Sigmoid colon (tissue), 4 donors: ENCODE measurements around the gene NRXN2.

ENCODE experiments used
- EP300 ChIP-seq, 4 donors: sonication (generic); formaldehyde crosslinking; IDR thresholded peaks; one replicate each; pipeline ENCODE4 v1.6.1; 2017; ENCODE audit warnings: antibody characterized with exemption in 4 of 4
- POLR2A ChIP-seq, 2 donors: fragments of 450-650 bp; IDR thresholded peaks; one replicate each; pipeline ENCODE4 v1.6.1; 2016; ENCODE audit warnings: antibody characterized with exemption in 2 of 2, mild to moderate bottlenecking in 2 of 2, moderate library complexity in 2 of 2
- POLR2AphosphoS5 ChIP-seq, 4 donors: sonication (generic); formaldehyde crosslinking; IDR thresholded peaks; one replicate each; pipeline ENCODE4 v1.6.1; 2017; ENCODE audit warnings: antibody characterized with exemption in 4 of 4
- TF ChIP-seq, protein P1 (sequence below), 4 experiments: fragments of 450-650 bp in 3 of 4; fragments of 200-600 bp in 1 of 4; IDR thresholded peaks; one replicate each; pipeline ENCODE4 v1.5.1; 2016 to 2019; ENCODE audit warnings: antibody characterized with exemption in 4 of 4, mild to moderate bottlenecking in 3 of 4, moderate library complexity in 2 of 4

DNA sequence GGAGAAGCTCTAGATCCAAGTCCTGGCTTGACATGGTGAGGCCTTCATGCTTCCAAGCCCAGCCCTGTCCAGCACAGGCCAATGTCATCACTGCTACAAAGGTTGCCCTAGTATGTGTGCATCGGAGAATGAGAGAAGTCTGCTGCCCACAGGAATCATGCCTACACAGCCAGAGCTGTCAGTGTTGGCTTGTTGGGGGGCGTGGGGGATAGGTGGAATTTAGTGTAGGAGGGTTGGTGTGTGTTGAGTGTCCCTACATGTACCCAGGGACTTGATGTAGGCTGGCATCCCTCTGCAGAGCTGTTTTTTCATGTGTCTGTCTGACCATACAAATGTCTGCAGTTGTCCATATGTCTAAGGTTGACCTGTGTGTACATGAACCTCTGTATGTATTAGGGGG, 94.4 kb downstream of the NRXN2 start:
- TF ChIP-seq POLR2A (IDR thresholded peaks at IDR 0.05) = no peak
- no peak for TF ChIP-seq EP300 (IDR thresholded peaks at IDR 0.05)
- TF ChIP-seq, protein P1, sequence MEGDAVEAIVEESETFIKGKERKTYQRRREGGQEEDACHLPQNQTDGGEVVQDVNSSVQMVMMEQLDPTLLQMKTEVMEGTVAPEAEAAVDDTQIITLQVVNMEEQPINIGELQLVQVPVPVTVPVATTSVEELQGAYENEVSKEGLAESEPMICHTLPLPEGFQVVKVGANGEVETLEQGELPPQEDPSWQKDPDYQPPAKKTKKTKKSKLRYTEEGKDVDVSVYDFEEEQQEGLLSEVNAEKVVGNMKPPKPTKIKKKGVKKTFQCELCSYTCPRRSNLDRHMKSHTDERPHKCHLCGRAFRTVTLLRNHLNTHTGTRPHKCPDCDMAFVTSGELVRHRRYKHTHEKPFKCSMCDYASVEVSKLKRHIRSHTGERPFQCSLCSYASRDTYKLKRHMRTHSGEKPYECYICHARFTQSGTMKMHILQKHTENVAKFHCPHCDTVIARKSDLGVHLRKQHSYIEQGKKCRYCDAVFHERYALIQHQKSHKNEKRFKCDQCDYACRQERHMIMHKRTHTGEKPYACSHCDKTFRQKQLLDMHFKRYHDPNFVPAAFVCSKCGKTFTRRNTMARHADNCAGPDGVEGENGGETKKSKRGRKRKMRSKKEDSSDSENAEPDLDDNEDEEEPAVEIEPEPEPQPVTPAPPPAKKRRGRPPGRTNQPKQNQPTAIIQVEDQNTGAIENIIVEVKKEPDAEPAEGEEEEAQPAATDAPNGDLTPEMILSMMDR (IDR thresholded peaks at IDR 0.05) = no peak
- TF ChIP-seq POLR2AphosphoS5 (IDR thresholded peaks at IDR 0.05) = no peak
